HEK293T (cell line): ENCODE measurements around the gene BLACAT1.

ENCODE experiments used
- ARNT ChIP-seq: fragments of 450-650 bp; IDR thresholded peaks from 2 replicates; pipeline ENCODE4 v1.6.1; 2017; ENCODE audit warnings: mild to moderate bottlenecking
- BHLHE40 ChIP-seq: fragments of 450-650 bp; IDR thresholded peaks from 2 replicates; pipeline ENCODE4 v1.6.1; 2016; ENCODE audit warnings: mild to moderate bottlenecking, moderate library complexity, borderline replicate concordance
- CTBP1 ChIP-seq: fragments of 450-650 bp; IDR thresholded peaks from 2 replicates; pipeline ENCODE4 v1.6.1; 2016; ENCODE audit warnings: borderline replicate concordance
- FOXM1 ChIP-seq: fragments of 450-650 bp; IDR thresholded peaks from 2 replicates; pipeline ENCODE4 v1.6.1; 2017; ENCODE audit warnings: mild to moderate bottlenecking, borderline replicate concordance
- L3MBTL2 ChIP-seq: fragments of 450-650 bp; conservative IDR thresholded peaks from 2 replicates; pipeline ENCODE4 v1.6.1; 2016; ENCODE audit warnings: mild to moderate bottlenecking
- NFRKB ChIP-seq: fragments of 450-650 bp; IDR thresholded peaks from 2 replicates; pipeline ENCODE4 v1.6.1; 2016; ENCODE audit warnings: mild to moderate bottlenecking, moderate library complexity
- PKNOX1 ChIP-seq: fragments of 450-650 bp; IDR thresholded peaks from 2 replicates; pipeline ENCODE4 v1.6.1; 2016
- SP1 ChIP-seq: fragments of 450-650 bp; IDR thresholded peaks from 2 replicates; pipeline ENCODE4 v1.6.1; 2017

- TF ChIP-seq CTBP1, result no peak
- 0 out of 2 replicates have a peak, but pooled peaks have one; percentile 27 for TF ChIP-seq FOXM1
- peak; percentile 63 for TF ChIP-seq L3MBTL2
- TF ChIP-seq BHLHE40, result no peak
- no peak for TF ChIP-seq SP1
- TF ChIP-seq NFRKB, result no peak
- TF ChIP-seq ARNT, result no peak
- peak; percentile 32; the same call in 1 of the 2 replicates for TF ChIP-seq PKNOX1
These were observed 25.0 kb downstream of the BLACAT1 start for GRCh38 chr1:205430696-205431305.
